ENCODE measurements around the gene SCFD2.

GRCh38 chr4:53075162-53075785 lies 290.6 kb downstream of the SCFD2 start:
- TF ChIP-seq USF2 (IDR thresholded peaks at IDR 0.05; ENCODE audit: low read length) (no peak), JUN (IDR thresholded peaks at IDR 0.05; ENCODE audit: low read depth, low read length) (no peak), RFX5 (IDR thresholded peaks at IDR 0.05; ENCODE audit: borderline replicate concordance, low read depth, low read length) (no peak), ZNF274 (IDR thresholded peaks at IDR 0.05; ENCODE audit: borderline replicate concordance, extremely low read depth, low read length) (no peak), POLR2A (IDR thresholded peaks at IDR 0.05; ENCODE audit: control extremely low read depth in 1 of 2, low read depth in 2 of 2, low read length in 2 of 2) (no peak), POLR2AphosphoS5 (IDR thresholded peaks at IDR 0.05; ENCODE audit: low read depth, low read length) (no peak), SIN3A (conservative IDR thresholded peaks at IDR 0.05 in 1 of 2, IDR thresholded peaks at IDR 0.05 in 1 of 2; ENCODE audit: low read depth in 1 of 2, low read length in 2 of 2) (no peak), SRF (IDR thresholded peaks at IDR 0.05; ENCODE audit: low read depth, low read length) (no peak), CTCF (IDR thresholded peaks at IDR 0.05; ENCODE audit: control extremely low read depth in 1 of 3, insufficient read depth in 1 of 3, low read depth in 1 of 3, low read length in 3 of 3) (no peak), NANOG (IDR thresholded peaks at IDR 0.05; ENCODE audit: insufficient read depth, low read depth, low read length, poor library complexity, severe bottlenecking) (no peak), CREB1 (IDR thresholded peaks at IDR 0.05) (no peak)

All from H1 (cell line).